NCI-H510A treated with DMSO at 0.1 percent for 48 hours (cell line): ENCODE data around the gene TPX2.
"Not testable (repeated sequence)": the region's sequence is repeated elsewhere in the genome, so short reads cannot be mapped to it uniquely, and the experiment has no call there.

Source experiments
- DNase-seq: peaks from one replicate; lab custom pipeline; 2025; lab: John Stamatoyannopoulos, UW

Gene TPX2

DNA sequence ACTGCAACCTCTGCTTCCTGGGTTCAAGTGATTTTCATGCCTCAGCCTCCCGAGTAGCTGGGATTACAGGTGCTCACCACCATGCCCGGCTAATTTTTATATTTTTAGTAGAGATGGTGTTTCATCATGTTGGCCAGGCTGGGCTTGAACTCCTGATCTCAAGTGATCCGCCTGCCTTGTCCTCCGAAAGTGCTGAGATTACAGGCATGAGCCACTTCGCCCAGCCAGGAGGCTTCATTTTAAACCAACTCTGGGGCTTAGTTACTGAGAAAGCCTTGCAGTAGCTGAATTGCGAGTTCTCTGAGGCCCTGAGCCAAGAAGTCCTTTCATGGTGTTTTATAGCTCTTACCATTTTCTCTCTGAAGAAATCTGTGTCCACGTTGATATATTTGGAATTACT is 75.1 kb downstream of the TPX2 start:
- not testable (repeated sequence) for DNase-seq

DNA sequence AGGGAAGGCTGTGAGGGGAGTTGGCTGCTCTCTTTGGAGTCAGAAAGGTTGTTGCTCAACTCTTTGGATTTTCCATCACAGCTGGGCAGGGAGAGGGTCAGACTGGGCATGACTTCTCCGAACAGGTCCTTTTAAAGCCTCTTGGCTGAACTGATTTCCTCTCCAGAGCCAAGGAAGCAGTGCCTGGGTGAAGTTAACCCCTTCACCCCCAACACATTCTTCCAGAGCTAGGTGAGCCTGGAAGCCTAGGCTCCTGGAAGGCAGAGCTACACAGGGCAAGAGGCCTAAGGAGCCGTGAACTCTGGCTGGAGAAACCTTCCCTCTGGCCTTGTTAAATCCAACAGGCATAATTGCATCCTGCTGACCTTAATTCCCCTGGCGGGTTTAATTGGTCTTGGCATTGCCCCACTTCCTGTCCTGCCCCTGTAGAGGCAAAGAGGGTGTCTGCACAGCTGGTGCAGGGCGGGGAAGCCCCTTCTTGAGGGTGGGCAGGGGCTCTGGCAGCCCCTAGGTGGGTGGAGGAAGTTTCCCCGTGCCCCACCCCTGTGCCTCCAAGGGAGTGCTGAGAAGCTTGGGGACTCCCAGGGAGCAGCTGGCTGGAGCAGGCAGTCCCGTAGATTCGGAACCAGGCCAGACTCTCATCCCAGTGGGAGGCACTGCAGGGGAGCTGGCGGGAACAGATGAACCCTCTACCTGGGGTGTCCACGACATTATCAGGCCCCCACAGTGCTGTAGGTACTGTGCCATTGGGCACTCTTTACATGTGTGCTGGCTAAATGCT is 76.5 kb downstream of the TPX2 start:
- DNase-seq, result no peak

DNA sequence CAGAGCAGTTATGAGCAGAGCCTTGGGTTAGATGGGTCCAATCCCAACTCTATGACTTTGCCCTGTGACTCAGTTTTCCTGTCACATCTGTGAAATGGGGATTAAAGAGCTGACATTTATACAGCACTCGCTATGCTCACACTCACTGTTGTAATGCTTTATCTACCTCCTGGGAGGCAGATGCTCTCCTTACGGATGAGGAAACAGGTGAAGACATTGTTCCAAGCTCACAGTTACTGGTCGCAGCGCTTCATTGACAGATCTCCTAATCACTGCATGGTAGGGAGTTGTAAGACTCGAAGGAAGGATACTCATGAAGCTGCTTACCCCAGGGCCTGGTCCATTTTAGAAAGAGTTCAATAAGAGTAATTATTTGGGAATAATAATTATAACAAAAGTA is 77.1 kb downstream of the TPX2 start:
- DNase-seq, result no peak

DNA sequence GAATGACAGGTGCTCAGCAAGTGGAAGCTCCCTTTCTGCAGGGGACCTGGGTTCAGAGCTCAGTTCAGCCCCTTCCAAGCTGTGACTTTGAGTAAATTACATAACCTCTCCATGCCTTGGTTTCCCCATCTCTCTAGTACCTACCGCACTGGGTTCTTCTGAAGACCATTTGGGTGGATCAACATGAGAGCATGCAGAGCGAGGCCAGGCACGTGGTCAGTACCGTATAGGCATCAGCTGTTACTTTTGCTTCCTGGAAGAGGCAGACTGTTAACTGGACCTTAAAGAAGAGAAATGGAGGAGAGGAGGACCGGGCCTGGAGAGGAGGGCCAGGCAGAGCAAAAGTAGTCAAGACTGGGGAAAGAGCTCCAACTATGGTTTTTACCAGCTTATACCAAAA is 78.4 kb downstream of the TPX2 start:
- no peak for DNase-seq

DNA sequence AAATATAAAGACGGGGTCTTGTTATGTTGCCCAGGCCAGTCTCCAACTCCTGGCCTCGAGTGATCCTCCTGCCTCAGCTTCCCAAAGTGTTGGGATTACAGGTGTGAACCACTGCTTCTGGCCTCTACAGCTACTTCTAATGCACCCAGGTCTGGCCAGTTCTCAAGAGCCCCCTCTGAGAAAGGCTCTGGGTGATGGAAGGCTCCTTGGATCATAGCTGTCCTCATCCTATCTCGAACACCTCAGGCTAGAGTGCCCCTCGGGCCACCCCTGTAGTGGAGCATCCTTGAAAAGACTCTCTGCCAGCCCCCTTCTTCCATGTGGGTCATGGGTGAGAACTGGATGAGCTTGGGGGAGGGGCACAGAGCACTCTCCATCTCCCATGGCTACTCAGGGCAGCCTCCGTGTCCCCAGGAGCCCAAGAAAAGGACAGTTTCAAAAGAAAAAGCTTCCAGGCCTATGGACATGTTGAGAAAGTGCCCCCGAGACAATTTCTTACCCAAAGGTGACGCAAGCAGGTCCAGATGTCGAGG is 79.4 kb downstream of the TPX2 start:
- DNase-seq, result no peak

DNA sequence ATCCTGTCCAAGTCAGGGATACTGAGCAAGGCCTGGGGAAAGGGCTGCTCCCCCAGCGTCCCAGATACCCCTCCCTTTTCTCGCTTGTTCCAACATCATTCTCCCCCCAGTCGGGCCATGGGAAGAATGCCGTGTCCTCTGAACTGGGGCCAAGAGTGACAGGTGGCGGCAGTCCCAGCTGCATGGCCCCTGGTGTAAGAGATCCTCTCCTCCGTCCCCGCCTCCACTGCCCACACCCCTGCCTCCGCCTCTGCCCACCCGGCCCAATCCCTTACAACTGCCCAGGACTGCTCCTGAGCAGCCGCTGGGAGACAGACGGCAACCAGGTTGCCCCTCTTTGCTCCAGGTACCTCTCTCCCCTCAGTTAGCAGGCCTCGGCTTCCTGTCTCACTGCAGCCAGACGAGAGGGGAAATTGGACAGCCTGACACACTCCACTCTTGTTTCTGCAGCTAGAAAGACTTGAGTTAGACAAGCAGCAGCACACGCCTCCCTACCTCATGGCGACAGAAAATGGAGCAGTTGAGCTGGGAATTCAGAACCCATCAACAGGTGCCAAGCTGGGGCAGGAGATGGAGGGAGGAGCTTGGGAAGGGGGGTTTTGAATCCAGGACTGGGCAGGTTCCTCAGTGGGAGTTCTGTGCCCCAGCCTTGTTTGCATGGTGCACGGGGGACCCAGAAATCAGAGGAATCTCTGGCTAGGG is 80.1 kb downstream of the TPX2 start, which contains the start of gene MYLK2:
Gene MYLK2, plus strand, starts transcription at position 274 of the 702 bp plus-strand sequence. Its CDS starts 225 bp downstream, at position 499.
- DNase-seq, result no peak

DNA sequence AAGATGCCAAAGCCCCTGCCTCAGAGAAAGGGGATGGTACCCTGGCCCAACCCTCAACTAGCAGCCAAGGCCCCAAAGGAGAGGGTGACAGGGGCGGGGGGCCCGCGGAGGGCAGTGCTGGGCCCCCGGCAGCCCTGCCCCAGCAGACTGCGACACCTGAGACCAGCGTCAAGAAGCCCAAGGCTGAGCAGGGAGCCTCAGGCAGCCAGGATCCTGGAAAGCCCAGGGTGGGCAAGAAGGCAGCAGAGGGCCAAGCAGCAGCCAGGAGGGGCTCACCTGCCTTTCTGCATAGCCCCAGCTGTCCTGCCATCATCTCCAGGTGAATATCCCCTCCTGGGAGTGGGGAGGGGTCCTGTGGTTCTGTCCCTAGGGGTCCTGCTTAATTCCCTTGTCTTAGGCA is 81.1 kb downstream of the TPX2 start:
- no peak for DNase-seq

DNA sequence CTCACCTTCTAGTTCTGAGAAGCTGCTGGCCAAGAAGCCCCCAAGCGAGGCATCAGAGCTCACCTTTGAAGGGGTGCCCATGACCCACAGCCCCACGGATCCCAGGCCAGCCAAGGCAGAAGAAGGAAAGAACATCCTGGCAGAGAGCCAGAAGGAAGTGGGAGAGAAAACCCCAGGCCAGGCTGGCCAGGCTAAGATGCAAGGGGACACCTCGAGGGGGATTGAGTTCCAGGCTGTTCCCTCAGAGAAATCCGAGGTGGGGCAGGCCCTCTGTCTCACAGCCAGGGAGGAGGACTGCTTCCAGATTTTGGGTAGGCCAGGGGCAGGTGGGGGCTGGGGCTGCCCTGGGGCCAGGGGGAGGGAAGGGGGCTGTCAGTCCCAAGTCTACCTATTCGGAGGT is 82.3 kb downstream of the TPX2 start:
- DNase-seq, result no peak

DNA sequence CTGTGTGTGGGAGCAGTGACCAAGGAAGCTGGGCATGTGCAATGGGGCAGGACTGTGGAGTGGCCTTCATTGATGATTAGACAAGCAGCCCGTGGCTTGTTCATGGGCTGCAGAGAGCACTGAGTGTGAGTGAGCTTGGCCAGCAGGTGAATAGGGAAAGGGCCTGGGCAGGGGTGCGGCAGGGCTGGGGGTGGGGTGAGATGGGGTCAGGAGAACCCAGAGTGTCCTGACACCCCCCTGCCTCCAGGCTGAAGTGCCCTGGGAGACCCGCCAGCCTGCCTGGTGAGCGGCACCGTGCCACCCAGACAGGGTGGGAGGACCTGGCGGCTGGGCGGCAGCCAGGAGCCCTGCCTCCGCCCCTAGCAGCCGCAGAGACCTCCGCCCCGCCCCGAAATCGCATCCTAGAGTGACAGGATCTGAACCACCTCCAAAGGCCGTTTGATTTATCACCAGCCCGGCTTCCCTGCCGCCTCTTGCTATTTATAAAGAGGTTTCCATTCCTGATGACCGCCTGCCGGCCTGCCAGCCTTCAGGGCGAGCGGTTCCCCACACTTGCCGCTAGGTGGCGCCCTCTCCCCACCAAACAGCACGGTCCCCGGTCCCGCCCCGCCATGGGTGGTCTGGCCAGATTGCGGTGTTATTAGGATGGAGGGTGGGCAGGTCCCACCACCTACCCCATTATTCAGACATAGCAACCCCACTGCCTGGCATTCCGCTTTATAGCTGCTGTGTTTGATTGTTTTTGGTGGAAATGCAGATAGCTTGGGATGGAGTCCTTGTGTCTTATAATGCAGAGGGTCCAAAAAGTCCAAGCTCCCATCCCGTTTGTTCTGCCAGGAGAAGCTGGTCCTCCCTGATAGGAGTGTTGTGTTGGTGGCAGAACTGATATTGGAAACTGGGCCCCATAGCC is 83.6 kb downstream of the TPX2 start:
- peak; percentile 83 for DNase-seq

DNA sequence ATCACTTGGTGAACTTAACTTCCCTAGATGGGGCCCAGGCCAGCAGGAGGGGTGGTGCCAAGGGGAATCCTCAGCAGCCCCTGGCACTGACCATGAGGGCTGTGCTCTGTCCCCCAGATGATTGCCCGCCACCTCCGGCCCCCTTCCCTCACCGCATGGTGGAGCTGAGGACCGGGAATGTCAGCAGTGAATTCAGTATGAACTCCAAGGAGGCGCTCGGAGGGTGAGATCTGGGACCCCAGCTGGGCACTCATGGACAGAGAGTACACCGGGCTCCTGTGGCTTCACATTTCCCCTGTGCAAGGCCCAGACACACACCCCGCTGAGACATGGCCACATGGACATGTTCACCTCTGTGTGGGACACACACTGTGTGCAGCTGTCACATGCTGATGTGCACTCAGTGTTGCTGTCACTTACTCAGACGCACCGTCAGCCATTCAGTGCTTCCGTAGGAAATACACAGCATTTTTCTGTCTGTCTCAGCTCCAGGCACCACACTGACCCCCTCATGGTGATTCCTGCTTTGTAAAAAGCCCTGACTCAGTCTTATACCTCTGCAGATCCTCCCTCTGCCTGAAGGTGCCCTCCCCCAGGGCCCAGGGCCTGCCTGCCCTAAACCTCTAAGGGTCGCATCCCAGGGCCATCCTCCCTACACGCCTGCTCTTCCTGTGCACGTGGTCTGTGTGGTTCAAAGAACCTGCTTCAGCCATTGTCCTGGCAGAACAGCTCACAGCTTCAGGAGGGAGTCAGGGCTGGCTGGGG is 84.5 kb downstream of the TPX2 start:
- no peak for DNase-seq

DNA sequence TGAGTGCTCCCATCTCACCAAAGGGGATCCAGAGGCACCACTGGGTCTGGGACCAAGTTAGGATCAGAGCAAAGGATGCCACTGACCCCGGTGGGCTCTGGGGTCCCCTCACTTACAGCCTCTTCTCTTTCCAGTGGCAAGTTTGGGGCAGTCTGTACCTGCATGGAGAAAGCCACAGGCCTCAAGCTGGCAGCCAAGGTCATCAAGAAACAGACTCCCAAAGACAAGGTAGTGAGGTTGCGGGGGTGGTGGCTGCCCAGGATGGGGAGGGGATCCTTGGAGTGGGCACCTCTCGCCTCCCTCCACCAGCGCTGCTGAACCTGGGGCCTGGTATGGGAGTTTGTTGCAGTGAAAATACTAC is 85.0 kb downstream of the TPX2 start:
- no peak for DNase-seq

DNA sequence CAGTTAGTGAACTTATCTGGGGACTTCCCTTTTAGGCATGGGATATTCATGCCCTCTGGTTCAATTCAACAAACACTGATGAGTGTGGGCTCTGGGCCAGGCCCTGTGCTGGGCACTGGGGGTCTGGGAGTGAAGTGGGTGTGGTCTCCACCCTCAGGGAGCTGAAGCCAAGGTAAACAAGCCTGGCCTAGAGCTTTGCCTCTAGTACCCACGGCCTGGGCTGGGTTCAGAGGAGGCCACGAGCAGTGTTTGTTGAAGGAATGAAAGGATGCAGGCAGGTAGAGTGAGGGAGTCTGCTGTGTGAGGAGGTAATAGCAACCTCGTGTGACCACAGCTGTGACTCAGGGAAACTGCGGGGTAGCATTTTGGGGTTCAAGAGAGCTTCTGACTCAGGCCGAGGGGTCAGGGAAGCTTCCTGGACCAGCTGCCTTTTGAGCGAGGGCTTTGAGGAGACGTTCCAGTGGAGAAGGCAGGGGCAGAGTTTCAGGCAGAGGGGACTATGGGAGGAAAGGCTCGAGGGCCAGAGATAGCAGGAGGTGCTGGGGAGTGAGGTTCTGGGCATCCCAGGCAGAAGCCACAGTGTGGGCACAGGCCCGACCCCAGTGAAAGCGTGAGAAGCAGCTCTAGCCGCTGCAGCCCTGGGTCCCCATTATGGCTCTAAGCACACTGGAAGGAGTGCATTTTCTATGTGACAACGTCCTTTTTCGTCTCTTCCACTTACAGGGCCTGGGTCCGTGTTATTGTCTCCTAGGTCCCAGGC is 85.6 kb downstream of the TPX2 start:
- no peak for DNase-seq

DNA sequence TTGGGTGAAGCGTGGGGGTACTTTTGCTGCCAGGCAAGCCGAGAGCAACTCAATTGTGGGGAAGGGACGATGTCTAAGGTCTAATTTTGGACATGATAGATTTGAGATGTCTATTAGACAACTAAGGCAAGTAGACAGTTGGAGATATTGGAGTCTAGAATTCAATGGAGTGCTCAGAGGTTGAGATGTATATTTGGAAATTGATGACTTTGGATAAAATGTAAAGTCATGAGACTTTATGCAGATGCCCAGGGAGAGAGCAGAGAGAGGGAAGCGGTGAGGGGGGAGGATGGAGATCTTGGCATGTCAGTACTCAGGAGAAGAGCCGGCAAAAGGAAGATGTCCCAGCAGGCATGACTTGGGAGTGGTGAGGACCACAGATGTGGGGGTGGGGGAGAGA is 87.0 kb downstream of the TPX2 start:
- DNase-seq, result no peak

DNA sequence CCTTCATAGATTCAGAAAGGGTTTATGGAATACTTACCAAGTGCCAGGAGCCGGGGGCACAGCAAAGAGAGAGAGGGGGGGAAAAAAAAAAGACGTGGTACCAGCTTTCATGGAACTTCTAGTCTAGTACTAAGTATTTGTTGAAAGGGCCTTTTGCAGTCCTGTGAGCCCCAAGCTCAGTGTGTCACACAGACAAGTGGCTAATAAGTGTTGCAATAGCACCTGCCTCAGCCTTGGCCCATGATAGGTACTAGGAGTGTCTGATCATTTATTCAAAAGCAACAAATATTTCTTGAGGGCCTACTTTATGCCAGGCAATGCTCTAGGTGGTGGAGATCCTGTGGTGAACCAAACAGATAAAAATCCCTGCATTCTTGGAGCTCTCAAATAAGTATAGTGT is 88.0 kb downstream of the TPX2 start:
- no peak for DNase-seq

DNA sequence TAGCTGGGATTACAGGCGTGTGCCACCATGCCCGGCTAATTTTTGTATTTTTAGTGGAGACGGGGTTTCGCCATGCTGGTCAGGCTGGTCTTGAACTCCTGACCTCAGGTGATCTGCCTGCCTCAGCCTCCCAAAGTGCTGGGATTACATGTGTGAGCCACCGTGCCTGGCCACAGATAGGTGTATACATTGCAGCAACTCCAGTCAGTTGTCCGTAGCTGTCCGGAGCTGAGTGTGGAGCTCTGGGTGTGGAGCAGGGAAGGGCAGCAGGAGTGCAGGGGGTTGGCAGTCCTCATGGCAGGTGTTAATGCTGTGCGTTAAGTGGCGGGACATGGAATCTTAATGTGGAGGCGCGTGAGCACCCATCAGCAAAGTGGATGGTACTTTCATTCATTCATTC is 88.9 kb downstream of the TPX2 start:
- DNase-seq, result not testable (repeated sequence)

DNA sequence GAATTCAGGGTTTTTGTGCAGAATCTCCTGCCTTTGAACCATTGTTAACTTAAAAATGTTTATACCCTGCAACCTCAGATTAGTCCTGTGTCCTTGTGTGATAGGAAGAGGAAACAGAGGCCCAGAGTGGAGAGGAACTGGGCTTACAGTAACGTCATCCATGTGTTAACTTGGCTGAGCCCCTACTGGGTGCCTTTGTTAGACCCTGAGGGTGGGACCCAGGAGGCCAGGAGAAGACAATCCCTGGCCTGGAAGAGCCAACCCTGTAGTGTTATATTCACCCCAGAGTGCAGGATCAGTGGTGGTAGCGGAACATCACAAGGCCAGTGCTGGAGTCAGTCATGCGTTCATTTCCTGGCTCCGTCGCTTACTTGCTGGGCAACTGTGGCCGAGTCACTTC is 90.6 kb downstream of the TPX2 start:
- no peak for DNase-seq

DNA sequence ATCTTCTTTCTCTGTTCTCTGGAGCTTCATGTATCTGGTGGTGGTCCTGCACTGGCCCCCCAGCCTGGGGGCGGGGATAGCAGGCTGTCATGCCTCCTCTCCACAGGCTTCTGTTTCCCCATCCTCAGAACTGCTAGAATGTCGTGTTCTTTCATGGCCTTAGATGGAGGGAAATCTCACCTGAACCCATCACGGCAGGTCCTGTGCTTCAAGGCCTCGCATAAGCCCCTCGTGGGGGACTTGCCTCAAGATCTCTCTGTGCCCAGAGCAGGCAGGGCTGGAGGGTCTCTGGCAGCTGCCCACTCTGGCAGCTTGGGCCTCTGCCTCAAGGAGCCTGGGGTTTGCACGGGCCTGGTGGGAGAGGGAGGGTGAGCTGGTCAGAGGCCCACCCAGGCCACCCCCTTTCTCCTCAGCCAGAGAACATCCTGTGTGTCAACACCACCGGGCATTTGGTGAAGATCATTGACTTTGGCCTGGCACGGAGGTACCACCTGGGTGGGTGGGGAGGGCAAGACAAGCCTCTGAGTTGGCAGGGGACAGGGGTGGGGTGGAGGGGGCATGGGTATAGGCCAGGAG is 91.4 kb downstream of the TPX2 start:
- DNase-seq, result no peak

DNA sequence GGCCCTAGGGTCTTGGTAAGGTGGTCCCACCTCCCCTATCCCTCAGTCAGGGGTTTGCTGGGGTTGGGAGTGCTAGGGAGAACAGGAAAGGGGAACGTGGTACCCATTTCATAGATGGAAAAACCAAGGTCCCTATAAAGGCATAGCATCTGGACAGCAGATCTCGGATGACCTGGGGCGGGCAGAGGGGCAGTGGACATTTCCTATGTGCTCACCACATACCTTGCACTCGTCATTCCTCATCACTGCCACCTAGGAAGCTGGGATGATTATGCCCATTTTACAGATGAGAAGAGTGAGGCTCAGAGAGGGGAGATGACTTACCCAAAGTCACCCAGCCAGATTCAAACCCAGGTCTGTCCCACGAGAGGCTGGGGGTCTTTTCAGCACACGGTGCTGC is 92.1 kb downstream of the TPX2 start:
- DNase-seq, result no peak

DNA sequence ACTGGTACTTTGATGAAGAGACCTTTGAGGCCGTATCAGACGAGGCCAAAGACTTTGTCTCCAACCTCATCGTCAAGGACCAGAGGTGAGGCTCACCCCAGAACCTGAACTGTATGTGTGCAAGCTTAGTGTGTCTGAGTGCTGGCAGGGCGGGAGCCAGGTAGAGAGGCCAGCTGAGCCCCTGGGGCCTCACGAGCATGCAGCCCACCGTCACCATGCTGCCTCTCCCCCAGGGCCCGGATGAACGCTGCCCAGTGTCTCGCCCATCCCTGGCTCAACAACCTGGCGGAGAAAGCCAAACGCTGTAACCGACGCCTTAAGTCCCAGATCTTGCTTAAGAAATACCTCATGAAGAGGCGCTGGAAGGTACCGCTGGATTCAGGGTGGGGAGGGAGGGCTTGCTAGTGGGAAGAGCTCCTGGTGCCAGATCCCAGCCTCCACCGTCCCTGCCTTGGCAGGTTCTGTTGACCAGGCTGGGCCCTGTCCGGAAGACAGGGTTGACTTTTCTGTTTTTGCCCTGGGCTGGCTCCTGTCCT is 92.7 kb downstream of the TPX2 start:
- DNase-seq, result no peak
